ENCODE measurements around the gene AKR1D1. TPM values are rescaled to one million over a fixed set of nuclear protein-coding genes. Genes with fewer than 3 reads are reported as not detected.

Gene AKR1D1
- total and polyA plus RNA-seq, 2 of the 13 experiments (the other 11 are each of a cell fraction or from before 2014, with no cell fraction given), result 6.9 to 37.0 TPM

DNA sequence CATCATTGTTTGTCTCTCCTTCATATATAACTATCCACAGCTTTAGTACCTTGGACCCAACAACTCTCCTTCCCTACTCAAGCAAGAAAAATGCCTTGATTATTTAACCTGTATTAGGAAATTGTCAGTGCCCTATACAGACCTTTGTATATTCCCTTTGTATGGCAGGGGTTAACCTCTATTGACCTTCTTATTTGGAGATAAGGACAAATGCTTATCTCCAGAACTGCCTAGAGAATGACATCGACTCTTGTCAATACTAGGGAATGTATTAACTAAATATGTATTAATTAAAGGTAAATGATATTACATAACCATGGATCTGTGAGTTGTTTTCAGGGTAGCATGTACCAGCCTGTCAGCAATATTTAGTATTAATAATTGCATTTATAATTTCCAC, 10.4 kb upstream of the AKR1D1 start (continued):
- TF ChIP-seq, protein P1, sequence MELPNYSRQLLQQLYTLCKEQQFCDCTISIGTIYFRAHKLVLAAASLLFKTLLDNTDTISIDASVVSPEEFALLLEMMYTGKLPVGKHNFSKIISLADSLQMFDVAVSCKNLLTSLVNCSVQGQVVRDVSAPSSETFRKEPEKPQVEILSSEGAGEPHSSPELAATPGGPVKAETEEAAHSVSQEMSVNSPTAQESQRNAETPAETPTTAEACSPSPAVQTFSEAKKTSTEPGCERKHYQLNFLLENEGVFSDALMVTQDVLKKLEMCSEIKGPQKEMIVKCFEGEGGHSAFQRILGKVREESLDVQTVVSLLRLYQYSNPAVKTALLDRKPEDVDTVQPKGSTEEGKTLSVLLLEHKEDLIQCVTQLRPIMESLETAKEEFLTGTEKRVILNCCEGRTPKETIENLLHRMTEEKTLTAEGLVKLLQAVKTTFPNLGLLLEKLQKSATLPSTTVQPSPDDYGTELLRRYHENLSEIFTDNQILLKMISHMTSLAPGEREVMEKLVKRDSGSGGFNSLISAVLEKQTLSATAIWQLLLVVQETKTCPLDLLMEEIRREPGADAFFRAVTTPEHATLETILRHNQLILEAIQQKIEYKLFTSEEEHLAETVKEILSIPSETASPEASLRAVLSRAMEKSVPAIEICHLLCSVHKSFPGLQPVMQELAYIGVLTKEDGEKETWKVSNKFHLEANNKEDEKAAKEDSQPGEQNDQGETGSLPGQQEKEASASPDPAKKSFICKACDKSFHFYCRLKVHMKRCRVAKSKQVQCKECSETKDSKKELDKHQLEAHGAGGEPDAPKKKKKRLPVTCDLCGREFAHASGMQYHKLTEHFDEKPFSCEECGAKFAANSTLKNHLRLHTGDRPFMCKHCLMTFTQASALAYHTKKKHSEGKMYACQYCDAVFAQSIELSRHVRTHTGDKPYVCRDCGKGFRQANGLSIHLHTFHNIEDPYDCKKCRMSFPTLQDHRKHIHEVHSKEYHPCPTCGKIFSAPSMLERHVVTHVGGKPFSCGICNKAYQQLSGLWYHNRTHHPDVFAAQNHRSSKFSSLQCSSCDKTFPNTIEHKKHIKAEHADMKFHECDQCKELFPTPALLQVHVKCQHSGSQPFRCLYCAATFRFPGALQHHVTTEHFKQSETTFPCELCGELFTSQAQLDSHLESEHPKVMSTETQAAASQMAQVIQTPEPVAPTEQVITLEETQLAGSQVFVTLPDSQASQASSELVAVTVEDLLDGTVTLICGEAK (IDR thresholded peaks at IDR 0.05), result no peak
- TF ChIP-seq, protein P1 (CRISPR knock-in tag; IDR thresholded peaks at IDR 0.05), result no peak
- TF ChIP-seq DPF2 (CRISPR knock-in tag; IDR thresholded peaks at IDR 0.05; ENCODE audit: borderline replicate concordance, low read depth), result no peak
- no peak for TF ChIP-seq THAP11 (CRISPR knock-in tag; IDR thresholded peaks at IDR 0.05)
- TF ChIP-seq GZF1 (CRISPR knock-in tag; IDR thresholded peaks at IDR 0.05), result no peak
- no peak for TF ChIP-seq ZNF724P (CRISPR knock-in tag; IDR thresholded peaks at IDR 0.05; ENCODE audit: borderline replicate concordance)
- TF ChIP-seq MED8 (CRISPR knock-in tag; IDR thresholded peaks at IDR 0.05; ENCODE audit: insufficient replicate concordance), result no peak
- TF ChIP-seq ISX (CRISPR knock-in tag; conservative IDR thresholded peaks at IDR 0.05), result no peak
- TF ChIP-seq SRY (CRISPR knock-in tag; IDR thresholded peaks at IDR 0.05), result no peak
- no peak for TF ChIP-seq RFX1 (IDR thresholded peaks at IDR 0.05)
- no peak for TF ChIP-seq CBX1 (IDR thresholded peaks at IDR 0.05; ENCODE audit: low read depth)
- TF ChIP-seq LCORL (IDR thresholded peaks at IDR 0.05), result no peak
- TF ChIP-seq LCORL (CRISPR knock-in tag; IDR thresholded peaks at IDR 0.05), result no peak; the same call in 1 of the 2 replicates
- TF ChIP-seq ELF3 (CRISPR knock-in tag; IDR thresholded peaks at IDR 0.05), result no peak
- TF ChIP-seq TBX3 (IDR thresholded peaks at IDR 0.05; ENCODE audit: borderline replicate concordance), result no peak
- no peak for TF ChIP-seq ZFP41 (CRISPR knock-in tag; IDR thresholded peaks at IDR 0.05; ENCODE audit: borderline replicate concordance)
- TF ChIP-seq, protein P2, sequence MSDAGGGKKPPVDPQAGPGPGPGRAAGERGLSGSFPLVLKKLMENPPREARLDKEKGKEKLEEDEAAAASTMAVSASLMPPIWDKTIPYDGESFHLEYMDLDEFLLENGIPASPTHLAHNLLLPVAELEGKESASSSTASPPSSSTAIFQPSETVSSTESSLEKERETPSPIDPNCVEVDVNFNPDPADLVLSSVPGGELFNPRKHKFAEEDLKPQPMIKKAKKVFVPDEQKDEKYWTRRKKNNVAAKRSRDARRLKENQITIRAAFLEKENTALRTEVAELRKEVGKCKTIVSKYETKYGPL (CRISPR knock-in tag; IDR thresholded peaks at IDR 0.05), result peak; percentile 60; the same call in 1 of the 2 replicates
- TF ChIP-seq, protein P3, sequence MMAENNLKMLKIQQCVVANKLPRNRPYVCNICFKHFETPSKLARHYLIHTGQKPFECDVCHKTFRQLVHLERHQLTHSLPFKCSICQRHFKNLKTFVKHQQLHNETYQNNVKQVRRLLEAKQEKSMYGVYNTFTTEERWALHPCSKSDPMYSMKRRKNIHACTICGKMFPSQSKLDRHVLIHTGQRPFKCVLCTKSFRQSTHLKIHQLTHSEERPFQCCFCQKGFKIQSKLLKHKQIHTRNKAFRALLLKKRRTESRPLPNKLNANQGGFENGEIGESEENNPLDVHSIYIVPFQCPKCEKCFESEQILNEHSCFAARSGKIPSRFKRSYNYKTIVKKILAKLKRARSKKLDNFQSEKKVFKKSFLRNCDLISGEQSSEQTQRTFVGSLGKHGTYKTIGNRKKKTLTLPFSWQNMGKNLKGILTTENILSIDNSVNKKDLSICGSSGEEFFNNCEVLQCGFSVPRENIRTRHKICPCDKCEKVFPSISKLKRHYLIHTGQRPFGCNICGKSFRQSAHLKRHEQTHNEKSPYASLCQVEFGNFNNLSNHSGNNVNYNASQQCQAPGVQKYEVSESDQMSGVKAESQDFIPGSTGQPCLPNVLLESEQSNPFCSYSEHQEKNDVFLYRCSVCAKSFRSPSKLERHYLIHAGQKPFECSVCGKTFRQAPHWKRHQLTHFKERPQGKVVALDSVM (CRISPR knock-in tag; IDR thresholded peaks at IDR 0.05), result no peak
- TF ChIP-seq, protein P4, sequence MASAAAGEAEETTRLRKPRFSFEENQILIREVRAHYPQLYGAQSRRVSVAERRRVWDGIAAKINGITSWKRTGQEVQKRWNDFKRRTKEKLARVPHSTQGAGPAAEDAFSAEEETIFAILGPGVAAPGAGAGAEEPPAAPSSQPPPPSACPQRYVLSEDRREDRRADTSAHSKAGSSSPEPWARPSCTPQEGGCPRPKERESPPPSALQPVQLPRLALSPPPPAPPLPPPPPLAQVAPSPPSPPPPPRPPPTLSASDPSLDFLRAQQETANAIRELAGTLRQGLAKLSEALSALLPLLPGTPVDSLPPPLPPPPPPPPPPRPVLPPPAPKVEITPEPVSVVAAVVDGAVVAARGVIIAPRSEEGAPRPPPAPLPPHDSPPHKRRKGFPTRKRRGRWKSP (CRISPR knock-in tag; IDR thresholded peaks at IDR 0.05), result no peak
- TF ChIP-seq BORCS8-MEF2B (CRISPR knock-in tag; IDR thresholded peaks at IDR 0.05), result no peak

Measured in HepG2 (cell line).